Right lobe of liver (tissue), 4 donors: Measurements from ENCODE around the gene POLQ.

ENCODE experiments used
- CTCF ChIP-seq, 4 donors: fragments of 200-600 bp in 3 of 4; fragments of 450-650 bp in 1 of 4; IDR thresholded peaks; one replicate each; pipeline versions ENCODE4 v1.5.1 to v1.8.0; 2016 to 2022; ENCODE audit warnings: antibody characterized with exemption in 4 of 4, mild to moderate bottlenecking in 2 of 4
- POLR2A ChIP-seq: fragments of 450-650 bp; IDR thresholded peaks from one replicate; pipeline ENCODE4 v1.6.1; 2017; ENCODE audit warnings: antibody characterized with exemption, mild to moderate bottlenecking
- donor health status: DM: no; HTN: no; CAD: no.
- donor health status: DM: no; HTN: no; CAD: no.
- donor health status: DM: no; HTN: yes; CAD: no.

- TF ChIP-seq CTCF (IDR thresholded peaks at IDR 0.05): no peak
- no peak for TF ChIP-seq POLR2A
These were observed 49.0 kb downstream of the POLQ start for GRCh38 chr3:121496786-121497185.
